Thymus (tissue), 11 donors: ENCODE measurements around the gene PRR35. TPM values are rescaled to one million over a fixed set of nuclear protein-coding genes. Genes with fewer than 3 reads are reported as not detected.

Experiments
- DNase-seq, 9 donors: peaks; one replicate each; pipeline ENCODE4 v3.0.0-alpha.2; 2013; ENCODE audit warnings: low spot score in 9 of 9, low read depth in 6 of 9, missing footprints in 1 of 9
- H3K27ac ChIP-seq, 2 donors: one replicate each; pipeline ENCODE4 v1.5.1; 2013; ENCODE audit warnings: control low read depth in 1 of 2, low read depth in 1 of 2, low read length in 1 of 2, mild to moderate bottlenecking in 1 of 2, moderate library complexity in 1 of 2
- H3K27me3 ChIP-seq, 2 donors: one replicate each; pipeline ENCODE4 v1.5.1; 2013; ENCODE audit warnings: low read length in 1 of 2; ENCODE audit not compliant: control insufficient read depth in 2 of 2, insufficient read depth in 1 of 2
- H3K36me3 ChIP-seq, 2 donors: one replicate each; pipeline ENCODE4 v1.5.1; 2013; ENCODE audit warnings: low read length in 1 of 2, mild to moderate bottlenecking in 1 of 2, moderate library complexity in 1 of 2; ENCODE audit not compliant: control insufficient read depth in 2 of 2, insufficient read depth in 2 of 2
- H3K4me1 ChIP-seq, 2 donors: one replicate each; pipeline ENCODE4 v1.5.1; 2013; ENCODE audit warnings: low read length in 2 of 2; ENCODE audit not compliant: control insufficient read depth in 2 of 2, insufficient read depth in 2 of 2
- H3K4me3 ChIP-seq, 2 donors: one replicate each; pipeline ENCODE4 v1.5.1; 2013; ENCODE audit warnings: low read length in 2 of 2, control low read depth in 1 of 2, mild to moderate bottlenecking in 1 of 2
- H3K9me3 ChIP-seq, 2 donors: one replicate each; pipeline ENCODE4 v1.5.1; 2013; ENCODE audit warnings: low read length in 1 of 2, mild to moderate bottlenecking in 1 of 2; ENCODE audit not compliant: control insufficient read depth in 2 of 2, insufficient read depth in 1 of 2
- WGBS: extraction: QIAGEN DNeasy Blood & Tissue Kit; methylation state at CpG from one replicate; pipeline ENCODE4 v1.1.7; 2013; 5-methylcytosine and 5-hydroxymethylcytosine counted together
- polyA plus RNA-seq: library from polyadenylated mRNA; stranded (reverse); fragments of 200-250 nt; gene quantifications from one replicate; pipeline ENCODE4 v1.2.3, GENCODE V29; 2013
- total RNA-seq: library from RNA; stranded (reverse); fragments of 120-200 nt; gene quantifications from one replicate; pipeline ENCODE4 v1.2.4, GENCODE V29; 2013
- donor health status: healthy.

PRR35 gene
- total and polyA plus RNA-seq, 2 donors: under 0.01 to 0.09 TPM

GRCh38 chr16:543301-544164 is 16.7 kb upstream of the PRR35 start:
- Histone ChIP-seq H3K4me1 (no peaks in the 10 kb centered on the region), H3K27me3 (no peaks in the 10 kb centered on the region), H3K36me3 (peaks cover 3 to 42% of the 10 kb centered on the region in 2 donors), H3K9me3 (no peaks in the 10 kb centered on the region), H3K4me3 (no peak overlapping the region), H3K27ac (no peak overlapping the region)
- WGBS: 97% methylated on average over 51 of the region's 51 CpGs
- no peak for DNase-seq

DNA sequence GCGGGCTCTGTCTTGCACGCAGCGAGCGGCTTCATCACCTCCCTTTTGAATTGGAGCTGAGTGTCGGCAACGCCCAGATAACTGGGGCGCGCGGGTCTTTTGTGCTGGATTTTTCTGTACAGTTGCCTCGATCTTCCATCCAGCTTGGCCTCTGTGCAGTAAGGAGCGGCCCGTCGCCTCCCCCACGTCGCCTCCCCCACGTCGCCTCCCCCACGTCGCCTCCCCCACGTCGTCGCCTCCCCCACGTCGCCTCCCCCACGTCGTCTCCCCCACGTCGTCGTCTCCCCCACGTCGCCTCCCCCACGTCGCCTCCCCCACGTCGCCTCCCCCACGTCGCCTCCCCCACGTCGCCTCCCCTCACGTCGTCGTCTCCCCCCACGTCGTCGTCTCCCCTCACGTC is 15.7 kb upstream of the PRR35 start:
- Histone ChIP-seq H3K27ac (no peak overlapping the region), H3K36me3 (peaks cover 10 to 50% of the 10 kb centered on the region in 2 donors), H3K4me1 (no peaks in the 10 kb centered on the region), H3K9me3 (no peaks in the 10 kb centered on the region), H3K4me3 (no peak overlapping the region), H3K27me3 (no peaks in the 10 kb centered on the region)
- 96% methylated on average over 46 of the region's 46 CpGs for WGBS
- no peak for DNase-seq

GRCh38 chr16:546909-547770 is 13.1 kb upstream of the PRR35 start:
- peaks cover 0 to 1% of the 10 kb centered on the region in 2 donors for H3K9me3 ChIP-seq
- no peak overlapping the region for H3K4me3 ChIP-seq
- WGBS: 80% methylated on average over 60 of the region's 60 CpGs
- no peaks in the 10 kb centered on the region for H3K27me3 ChIP-seq
- H3K36me3 ChIP-seq: peaks cover 15 to 62% of the 10 kb centered on the region in 2 donors
- no peaks in the 10 kb centered on the region for H3K4me1 ChIP-seq
- H3K27ac ChIP-seq: peak overlapping the region in 1 of 2 donors; percentile 8
- DNase-seq: peak in 2 of 9 donors; percentile 22 to 35

GRCh38 chr16:548586-548985 is 11.6 kb upstream of the PRR35 start:
- Histone ChIP-seq H3K36me3 (peaks cover 19 to 75% of the 10 kb centered on the region in 2 donors), H3K27me3 (no peaks in the 10 kb centered on the region), H3K4me3 (no peak overlapping the region), H3K9me3 (peaks cover 0 to 1% of the 10 kb centered on the region in 2 donors), H3K4me1 (no peaks in the 10 kb centered on the region), H3K27ac (no peak overlapping the region)
- 98% methylated on average over 21 of the region's 21 CpGs for WGBS
- DNase-seq: no peak

DNA sequence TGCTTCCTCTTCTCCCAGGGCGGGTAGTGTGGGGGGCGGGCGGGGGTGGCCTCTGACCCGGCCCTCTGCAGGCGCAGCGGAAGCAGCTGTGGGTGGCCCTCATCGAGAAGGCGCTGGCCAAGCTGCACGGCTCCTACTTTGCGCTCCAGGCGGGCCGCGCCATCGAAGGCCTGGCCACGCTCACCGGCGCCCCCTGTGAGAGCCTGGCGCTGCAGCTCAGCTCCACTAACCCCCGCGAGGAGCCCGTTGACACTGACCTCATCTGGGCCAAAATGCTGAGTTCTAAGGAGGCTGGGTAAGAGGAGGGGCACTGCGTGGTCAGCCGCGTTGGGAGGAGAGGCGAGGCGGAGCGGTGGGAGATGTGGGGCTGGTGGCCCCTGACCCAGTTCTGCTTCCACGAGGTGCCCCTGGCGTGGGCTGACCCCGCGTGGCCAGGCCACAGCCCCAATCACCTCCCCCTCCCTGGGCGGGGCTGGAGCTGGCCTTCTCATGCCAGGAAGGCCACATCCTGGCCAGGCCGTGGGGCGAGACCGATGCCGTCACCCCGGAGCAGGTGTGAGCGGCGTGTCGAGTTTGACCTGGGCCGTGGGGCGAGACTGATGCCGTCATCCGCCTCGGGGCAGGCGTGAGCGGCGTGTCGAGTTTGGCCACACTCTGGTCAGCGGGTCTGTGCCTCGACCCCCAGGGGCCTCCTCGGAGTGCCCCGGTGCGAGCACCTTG is 10.5 kb upstream of the PRR35 start:
- Histone ChIP-seq H3K27me3 (no peaks in the 10 kb centered on the region), H3K4me3 (no peak overlapping the region), H3K9me3 (peaks cover 0 to 1% of the 10 kb centered on the region in 2 donors), H3K27ac (no peak overlapping the region), H3K36me3 (peaks cover 22 to 86% of the 10 kb centered on the region in 2 donors), H3K4me1 (no peaks in the 10 kb centered on the region)
- DNase-seq: no peak
- WGBS: 97% methylated on average over 54 of the region's 54 CpGs

DNA sequence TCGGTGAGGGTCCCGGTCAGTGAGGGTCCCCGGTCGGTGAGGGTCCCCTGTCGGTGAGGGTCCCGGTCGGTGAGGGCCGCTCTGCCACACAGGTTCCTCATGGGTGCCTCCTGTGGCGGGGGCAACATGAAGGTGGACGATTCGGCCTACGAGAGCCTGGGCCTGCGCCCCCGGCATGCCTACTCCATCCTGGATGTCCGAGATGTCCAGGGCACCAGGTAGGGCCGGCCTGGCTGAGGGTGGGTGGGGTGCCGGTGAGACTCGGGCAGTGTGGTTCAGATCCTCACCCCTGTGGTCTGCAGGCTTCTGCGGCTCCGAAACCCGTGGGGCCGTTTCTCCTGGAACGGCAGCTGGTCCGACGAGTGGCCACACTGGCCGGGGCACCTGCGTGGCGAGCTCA is 9.0 kb upstream of the PRR35 start:
- no peak overlapping the region for H3K27ac ChIP-seq
- H3K9me3 ChIP-seq: peaks cover 0 to 1% of the 10 kb centered on the region in 2 donors
- no peak overlapping the region for H3K4me3 ChIP-seq
- DNase-seq: no peak
- WGBS: 98% methylated on average over 28 of the region's 28 CpGs
- H3K36me3 ChIP-seq: peaks cover 22 to 79% of the 10 kb centered on the region in 2 donors
- no peaks in the 10 kb centered on the region for H3K27me3 ChIP-seq
- H3K4me1 ChIP-seq: no peaks in the 10 kb centered on the region

DNA sequence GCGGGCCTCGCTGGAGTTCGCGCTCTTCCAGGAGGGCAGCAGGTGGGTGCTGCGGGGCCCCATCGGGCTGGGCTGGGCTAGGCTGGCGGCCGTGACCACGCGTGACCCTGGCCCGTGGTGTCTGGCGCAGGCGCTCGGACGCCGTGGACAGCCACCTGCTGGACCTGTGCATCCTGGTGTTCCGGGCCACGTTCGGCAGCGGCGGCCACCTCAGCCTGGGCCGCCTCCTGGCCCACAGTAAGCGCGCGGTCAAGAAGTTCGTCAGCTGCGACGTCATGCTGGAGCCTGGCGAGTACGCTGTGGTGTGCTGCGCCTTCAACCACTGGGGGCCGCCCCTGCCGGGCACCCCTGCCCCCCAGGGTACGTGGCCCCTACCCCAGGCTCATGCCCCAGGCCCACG is 8.0 kb upstream of the PRR35 start:
- WGBS: 98% methylated on average over 35 of the region's 35 CpGs
- DNase-seq: no peak

DNA sequence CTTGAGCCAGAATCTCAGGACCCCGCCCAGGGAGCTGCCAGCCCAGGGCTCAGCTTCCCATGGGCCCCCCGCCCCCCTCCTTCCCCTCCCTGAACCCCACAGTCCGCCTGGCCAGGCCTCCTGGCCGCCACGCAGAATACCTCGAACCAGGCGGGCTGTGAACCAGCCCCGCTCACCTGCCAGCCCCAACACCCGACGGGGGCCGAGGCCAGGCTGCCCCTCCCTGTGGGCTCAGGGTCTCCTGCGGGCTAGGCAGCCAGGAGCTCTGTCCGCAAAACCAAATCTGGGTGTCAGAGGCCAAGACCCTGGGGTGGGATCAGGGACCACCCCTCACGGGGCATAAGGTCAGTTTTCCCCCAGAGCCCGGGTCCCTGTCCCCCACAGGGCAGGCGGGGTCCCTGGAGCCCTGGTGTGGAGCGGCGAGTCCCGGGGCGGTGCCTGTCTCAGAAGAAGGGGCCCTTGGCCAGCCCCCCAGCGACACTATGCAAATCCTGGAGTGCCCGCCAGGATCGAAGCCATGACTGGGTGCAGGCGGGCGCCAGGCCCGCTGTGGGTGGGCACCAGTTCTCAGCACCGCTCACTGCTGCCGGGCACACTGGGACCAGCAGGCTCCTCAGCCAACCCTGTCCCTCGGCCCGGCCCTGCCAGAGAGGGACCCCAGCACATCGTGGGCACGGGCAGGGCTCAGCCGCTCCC is 6.4 kb upstream of the PRR35 start:
- peaks cover 9 to 18% of the 10 kb centered on the region in 2 donors for H3K27me3 ChIP-seq
- no peak for DNase-seq
- no peak overlapping the region for H3K27ac ChIP-seq
- 98% methylated on average over 33 of the region's 33 CpGs for WGBS
- H3K36me3 ChIP-seq: peaks cover 19 to 60% of the 10 kb centered on the region in 2 donors
- peaks cover 0 to 5% of the 10 kb centered on the region in 2 donors for H3K4me1 ChIP-seq
- H3K9me3 ChIP-seq: peaks cover 0 to 1% of the 10 kb centered on the region in 2 donors
- H3K4me3 ChIP-seq: no peak overlapping the region

More for the DNA sequence above, 8.0 kb upstream of the PRR35 start:
- Histone ChIP-seq H3K4me1 (no peaks in the 10 kb centered on the region), H3K36me3 (peaks cover 22 to 75% of the 10 kb centered on the region in 2 donors), H3K27me3 (peaks cover 0 to 2% of the 10 kb centered on the region in 2 donors), H3K9me3 (peaks cover 0 to 1% of the 10 kb centered on the region in 2 donors), H3K4me3 (no peak overlapping the region), H3K27ac (no peak overlapping the region)
